Endothelial cell of umbilical vein (primary cell): Measurements from ENCODE around the gene PBX3. TPM values are rescaled to one million over a fixed set of nuclear protein-coding genes. Genes with fewer than 3 reads are reported as not detected.

Source experiments
- BruUV-seq: library from RNA; stranded (reverse); fragments of 400-500 nt; replicated peaks from 2 replicates; lab custom pipeline; 2021; lab: Mats Ljungman, UMichigan
- CTCF ChIA-PET: fragments of 300-600, 350-600 bp; sonication (Branson Sonifier 250); formaldehyde crosslinking; loops from one replicate; lab custom pipeline; 2021; ENCODE audit warnings: antibody characterized with exemption, inconsistent platforms; lab: Charles Lee
- POLR2A ChIA-PET: fragments of 300-600, 350-600 bp; sonication (Branson Sonifier 250); formaldehyde crosslinking; loops from one replicate; lab custom pipeline; 2021; ENCODE audit warnings: antibody characterized with exemption, inconsistent platforms; lab: Charles Lee
- DNase-seq: peaks from one replicate; pipeline ENCODE4 v3.0.0-alpha.2; 2011; ENCODE audit warnings: low read depth, low spot score
- FAIRE-seq: peaks from 2 replicates; lab custom pipeline; 2011; peaks lifted over from hg19 to GRCh38; lab: Jason Lieb, UNC
- H2AFZ ChIP-seq: 2 replicates; pipeline ENCODE4 v1.6.0; 2012; ENCODE audit warnings: low read depth, low read length, control low read depth, inconsistent platforms
- H3K27ac ChIP-seq: 2 replicates; pipeline ENCODE4 v1.5.1; 2011; ENCODE audit warnings: low read depth, mild to moderate bottlenecking, control low read depth, low read length, moderate library complexity; ENCODE audit not compliant: insufficient read depth
- H3K27me3 ChIP-seq, 2 experiments: 2 replicates each; pipeline versions ENCODE4 v1.6.0 to v1.6.1; 2011; ENCODE audit warnings: low read length in 2 of 2, mixed read lengths in 1 of 2; ENCODE audit not compliant: control insufficient read depth in 2 of 2, insufficient read depth in 2 of 2
- H3K36me3 ChIP-seq, 2 experiments: 2 replicates in 1 of 2; 3 replicates in 1 of 2; pipeline ENCODE4 v1.5.1; 2011; ENCODE audit warnings: low read length in 2 of 2, mild to moderate bottlenecking in 1 of 2, moderate library complexity in 1 of 2; ENCODE audit not compliant: control insufficient read depth in 2 of 2, insufficient read depth in 2 of 2; ENCODE audit errors: extremely low read depth in 1 of 2
- H3K4me1 ChIP-seq: 3 replicates; pipeline ENCODE4 v1.5.1; 2011; ENCODE audit warnings: mild to moderate bottlenecking, low read length; ENCODE audit not compliant: control insufficient read depth, insufficient read depth; ENCODE audit errors: extremely low read depth
- H3K4me2 ChIP-seq: 2 replicates; pipeline ENCODE4 v1.6.1; 2011; ENCODE audit warnings: low read length, control low read depth, mixed read lengths; ENCODE audit not compliant: insufficient read depth
- H3K4me3 ChIP-seq, 3 experiments: fragments of 200-600 bp in 1 of 3; sonication (generic), shearing (Covaris generic) in 1 of 3; replicated peaks in 1 of 3; 2 replicates each; pipeline ENCODE4 v1.5.1; 2011 to 2016; ENCODE audit warnings: control low read depth in 3 of 3, low read length in 3 of 3, mild to moderate bottlenecking in 2 of 3, inconsistent platforms in 1 of 3, low read depth in 1 of 3, moderate library complexity in 1 of 3; ENCODE audit not compliant: insufficient read depth in 1 of 3
- H3K79me2 ChIP-seq: 2 replicates; pipeline ENCODE4 v1.6.0; 2012; ENCODE audit warnings: low read length, inconsistent platforms; ENCODE audit not compliant: control insufficient read depth, insufficient read depth
- H3K9ac ChIP-seq: replicated peaks from 2 replicates; pipeline ENCODE3; 2011; ENCODE audit warnings: low read length, control low read depth; ENCODE audit not compliant: insufficient read depth; ENCODE audit errors: extremely low read depth
- H3K9me1 ChIP-seq: replicated peaks from 3 replicates; pipeline ENCODE4 v1.6.0; 2011; ENCODE audit warnings: mild to moderate bottlenecking, low read length; ENCODE audit not compliant: control insufficient read depth, insufficient read depth; ENCODE audit errors: extremely low read depth
- H3K9me3 ChIP-seq: replicated peaks from 2 replicates; pipeline ENCODE4 v1.5.1; 2012; ENCODE audit warnings: low read length, inconsistent platforms; ENCODE audit not compliant: control insufficient read depth, insufficient read depth
- H4K20me1 ChIP-seq: replicated peaks from 2 replicates; pipeline ENCODE3; 2011; ENCODE audit warnings: mild to moderate bottlenecking, low read length; ENCODE audit not compliant: control insufficient read depth, insufficient read depth; ENCODE audit errors: extremely low read depth
- CTCF ChIP-seq, 2 donors: IDR thresholded peaks; 1 replicate in 1 of 2; 2 replicates in 1 of 2; pipeline ENCODE4 v1.5.1; 2011; ENCODE audit warnings: low read length in 2 of 2, mild to moderate bottlenecking in 2 of 2, moderate library complexity in 2 of 2, control low read depth in 1 of 2, inconsistent platforms in 1 of 2, low read depth in 1 of 2; ENCODE audit not compliant: insufficient read depth in 1 of 2; ENCODE audit errors: extremely low read depth in 1 of 2
- EZH2 ChIP-seq: IDR thresholded peaks from 2 replicates; pipeline ENCODE4 v1.6.1; 2012; ENCODE audit warnings: borderline replicate concordance, low read depth, mild to moderate bottlenecking, moderate library complexity, low read length, inconsistent platforms; ENCODE audit not compliant: severe bottlenecking
- FOS ChIP-seq: IDR thresholded peaks from 2 replicates; pipeline ENCODE4 v1.6.1; 2011; ENCODE audit warnings: mild to moderate bottlenecking, low read length, moderate library complexity, borderline replicate concordance; ENCODE audit not compliant: insufficient read depth
- GATA2 ChIP-seq: IDR thresholded peaks from 2 replicates; pipeline ENCODE4 v1.7.0; 2011; ENCODE audit warnings: low read depth, mild to moderate bottlenecking, moderate library complexity, mixed read lengths, low read length; ENCODE audit not compliant: insufficient read length, insufficient read depth
- JUN ChIP-seq: IDR thresholded peaks from 2 replicates; pipeline ENCODE4 v1.6.1; 2011; ENCODE audit warnings: borderline replicate concordance, low read depth; ENCODE audit not compliant: insufficient read length, insufficient read depth
- MAX ChIP-seq: IDR thresholded peaks from 2 replicates; pipeline ENCODE4 v1.6.1; 2011; ENCODE audit not compliant: insufficient read depth, insufficient read length
- POLR2A ChIP-seq: IDR thresholded peaks from 2 replicates; pipeline ENCODE4 v1.6.1; 2012; ENCODE audit warnings: low read depth, mild to moderate bottlenecking, control low read depth, low read length
- POLR2AphosphoS5 ChIP-seq: IDR thresholded peaks from 2 replicates; pipeline ENCODE4 v1.6.1; 2012; ENCODE audit warnings: low read depth, mild to moderate bottlenecking, control low read depth, low read length, moderate library complexity; ENCODE audit not compliant: insufficient read depth
- dilution Hi-C: fragments of 300-500 bp; cut with MboI; formaldehyde crosslinking; loops from one replicate; pipeline ENCODE4 v1.15.0; 2019; ENCODE audit warnings: low sequenced_read_pairs; ENCODE audit not compliant: extremely low pct_ligation_motif_present
- intact Hi-C: fragments of 100-400 bp; cut with micrococcal nuclease; formaldehyde crosslinking; loops from one replicate; pipeline ENCODE4 v1.10.0; 2022
- polyA plus RNA-seq, 4 experiments: library from polyadenylated mRNA; depleted of rRNA in 3 of 4; stranded (reverse) in 3 of 4; unstranded in 1 of 4; fragments of >200 nt; gene quantifications; 2 replicates each; pipeline versions ENCODE4 v1.2.1 to v1.2.3, GENCODE V29; 2011 to 2012; ENCODE audit warnings: missing spikeins in 1 of 4
- total RNA-seq: library from RNA; stranded (reverse); gene quantifications from 2 replicates; pipeline ENCODE4 v1.2.3, GENCODE V29; 2021

Gene PBX3
- total and polyA plus RNA-seq, 2 donors (not counting 3 experiments of a cell fraction or from before 2014, with no cell fraction given): 18.8 to 42.0 TPM

DNA sequence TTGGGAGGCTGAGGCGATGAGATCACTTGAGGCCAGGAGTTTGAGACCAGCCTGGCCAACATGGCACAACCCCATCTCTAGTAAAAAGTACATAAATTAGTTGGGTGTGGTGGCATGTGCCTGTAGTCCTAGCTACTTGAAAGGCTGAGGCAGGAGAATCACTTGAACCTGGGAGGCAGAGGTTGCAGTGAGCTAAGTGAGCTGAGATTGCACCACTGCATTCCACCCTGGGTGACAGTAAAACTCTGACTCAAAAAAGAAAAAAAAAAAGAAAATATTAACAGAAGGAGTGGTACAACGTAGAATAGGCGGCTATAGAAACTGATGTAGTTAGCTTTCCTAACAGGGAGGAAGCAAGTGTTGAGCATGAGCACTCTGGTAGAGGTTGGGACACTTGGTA lies 59.9 kb downstream of the PBX3 start:
- Histone ChIP-seq H3K9me1 (no peaks in the 10 kb centered on the region), H2AFZ (no peak overlapping the region), H4K20me1 (no peaks in the 10 kb centered on the region), H3K27ac (no peak overlapping the region), H3K9ac (no peak overlapping the region), H3K9me3 (no peaks in the 10 kb centered on the region), H3K4me1 (no peaks in the 10 kb centered on the region), H3K36me3 (no peaks in the 10 kb centered on the region), H3K4me2 (no peak overlapping the region), H3K4me3 (no peak overlapping the region), H3K27me3 (no peaks in the 10 kb centered on the region), H3K79me2 (peaks cover 2% of the 10 kb centered on the region)
- no TSS peak for BruUV-seq
- dilution Hi-C loops: no loop called here
- no peak for DNase-seq
- CTCF ChIA-PET: interaction anchor here (1.2 to 1.3 kb wide), 2 partner anchors 12 to 47 kb away, joined by 3 to 4 read pairs; no protein-coding TSS in a partner anchor
- TF ChIP-seq CTCF (IDR thresholded peaks at IDR 0.05; ENCODE audit: extremely low read depth in 1 of 2, insufficient read depth in 1 of 2, low read depth in 1 of 2, low read length in 2 of 2) (no peak), FOS (no peak), POLR2AphosphoS5 (no peak), POLR2A (no peak), EZH2 (no peak)
- no peak for FAIRE-seq
- POLR2A ChIA-PET: interaction anchor here (0.7 kb wide), 1 partner anchor 22 kb away, joined by 3 read pairs; no protein-coding TSS in a partner anchor
- intact Hi-C loops: no loop called here

DNA sequence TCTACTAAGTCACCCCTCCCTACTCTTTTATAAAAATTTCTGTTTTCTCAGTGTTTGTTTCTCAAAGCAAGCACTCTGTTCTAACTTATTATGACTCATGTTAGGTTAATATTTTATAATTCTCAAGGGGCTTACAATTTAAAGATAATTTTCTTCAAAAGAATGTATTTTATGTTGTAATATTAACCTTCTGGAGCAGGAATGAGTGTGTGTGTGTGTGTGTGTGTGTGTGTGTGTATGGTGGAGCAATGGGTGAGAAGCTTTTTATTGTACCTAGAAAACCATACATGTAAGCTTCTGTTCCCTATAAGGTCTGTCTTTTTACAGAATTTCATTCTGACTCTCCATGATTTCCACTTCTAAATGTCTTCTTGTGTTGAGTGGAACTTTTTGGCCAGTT lies 63.0 kb downstream of the PBX3 start:
- Histone ChIP-seq H3K9ac (no peak overlapping the region), H4K20me1 (no peaks in the 10 kb centered on the region), H3K4me1 (peaks cover 4% of the 10 kb centered on the region), H3K79me2 (peaks cover 8% of the 10 kb centered on the region), H3K4me3 (no peak overlapping the region), H3K27me3 (no peaks in the 10 kb centered on the region), H3K4me2 (no peak overlapping the region), H3K9me3 (no peaks in the 10 kb centered on the region), H3K9me1 (no peaks in the 10 kb centered on the region), H2AFZ (no peak overlapping the region), H3K36me3 (no peaks in the 10 kb centered on the region), H3K27ac (no peak overlapping the region)
- TF ChIP-seq MAX: no peak
- TF ChIP-seq CTCF (IDR thresholded peaks at IDR 0.05; ENCODE audit: extremely low read depth in 1 of 2, insufficient read depth in 1 of 2, low read depth in 1 of 2, low read length in 2 of 2): no peak
- no peak for TF ChIP-seq JUN
- no peak for TF ChIP-seq POLR2AphosphoS5
- no peak for TF ChIP-seq GATA2
- TF ChIP-seq EZH2: no peak
- TF ChIP-seq POLR2A: no peak
- no peak for DNase-seq
- dilution Hi-C loops (no loop called here), intact Hi-C loops (no loop called here)
- ChIA-PET POLR2A (no interaction called here), CTCF (interaction anchor here (1.3 kb wide), 1 partner anchor 25 kb away, joined by 4 read pairs; no protein-coding TSS in a partner anchor)
- BruUV-seq: no TSS peak
- FAIRE-seq: no peak
